ENCODE results near the gene LEFTY1.
"Not testable (repeated sequence)": the region's sequence is repeated elsewhere in the genome, so short reads cannot be mapped to it uniquely, and the experiment has no call there.

LEFTY1 gene, protein sequence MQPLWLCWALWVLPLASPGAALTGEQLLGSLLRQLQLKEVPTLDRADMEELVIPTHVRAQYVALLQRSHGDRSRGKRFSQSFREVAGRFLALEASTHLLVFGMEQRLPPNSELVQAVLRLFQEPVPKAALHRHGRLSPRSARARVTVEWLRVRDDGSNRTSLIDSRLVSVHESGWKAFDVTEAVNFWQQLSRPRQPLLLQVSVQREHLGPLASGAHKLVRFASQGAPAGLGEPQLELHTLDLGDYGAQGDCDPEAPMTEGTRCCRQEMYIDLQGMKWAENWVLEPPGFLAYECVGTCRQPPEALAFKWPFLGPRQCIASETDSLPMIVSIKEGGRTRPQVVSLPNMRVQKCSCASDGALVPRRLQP

DNA sequence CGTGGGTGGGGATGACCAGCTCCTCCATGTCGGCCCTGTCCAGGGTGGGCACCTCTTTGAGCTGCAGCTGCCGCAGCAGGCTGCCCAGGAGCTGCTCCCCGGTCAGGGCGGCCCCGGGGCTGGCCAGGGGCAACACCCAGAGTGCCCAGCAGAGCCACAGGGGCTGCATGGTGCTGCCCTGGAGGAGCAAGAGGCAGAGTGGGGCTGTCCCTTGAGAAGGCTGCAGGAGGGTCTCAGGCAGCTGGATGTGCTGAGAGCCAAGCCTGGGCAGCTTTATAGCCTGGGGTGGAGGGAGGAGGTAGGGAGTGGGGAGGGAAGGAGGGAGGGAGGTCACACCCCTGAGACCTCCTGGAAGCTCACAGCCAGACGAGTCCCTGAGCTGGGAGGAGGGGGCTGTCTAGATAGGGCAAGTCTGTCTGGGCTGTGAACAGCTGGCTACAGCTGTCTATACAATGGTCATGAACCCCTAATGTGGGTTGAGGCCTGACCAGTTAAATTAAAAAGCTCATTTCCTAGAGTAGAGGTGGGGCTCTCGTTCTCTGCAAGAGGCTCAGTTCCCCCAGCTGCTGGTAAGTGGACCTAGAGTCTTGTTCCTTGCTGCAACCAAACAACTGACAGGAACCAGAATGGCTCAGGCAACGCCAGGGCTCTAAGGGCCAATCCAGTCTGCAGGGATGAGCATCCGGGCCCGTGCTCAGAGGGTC, at the start of gene LEFTY1:
TSS of gene LEFTY1 (minus strand) at position 249 of the 704 bp plus-strand sequence. CDS start at position 169, 80 bp downstream.
- DNase-seq, result no peak

- DNase-seq, result no peak
Measured at GRCh38 chr1:225937048-225937968, 48.4 kb upstream of the LEFTY1 start.

- DNase-seq, result no peak
Measured at GRCh38 chr1:225936523-225936922, 47.6 kb upstream of the LEFTY1 start.

DNA sequence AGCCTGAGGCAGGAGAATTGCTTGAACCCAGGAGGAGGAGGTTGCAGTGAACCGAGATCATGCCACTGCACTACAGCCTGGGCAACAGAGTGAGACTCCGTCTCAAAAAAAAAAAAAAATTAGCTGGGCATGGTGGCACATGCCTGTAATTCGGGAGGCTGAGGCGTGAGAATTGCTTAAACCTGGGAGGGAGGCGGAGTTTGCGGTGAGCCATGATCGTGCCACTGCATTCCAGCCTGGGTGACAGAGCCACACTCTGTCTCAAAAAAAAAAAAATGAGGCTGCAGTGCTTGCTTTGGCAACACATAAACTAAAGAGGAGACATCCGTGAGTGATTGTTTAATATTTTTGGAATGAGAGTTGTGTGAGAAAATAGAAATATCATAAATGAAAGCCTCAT, 47.1 kb upstream of the LEFTY1 start:
- peak; percentile 68 for DNase-seq

DNA sequence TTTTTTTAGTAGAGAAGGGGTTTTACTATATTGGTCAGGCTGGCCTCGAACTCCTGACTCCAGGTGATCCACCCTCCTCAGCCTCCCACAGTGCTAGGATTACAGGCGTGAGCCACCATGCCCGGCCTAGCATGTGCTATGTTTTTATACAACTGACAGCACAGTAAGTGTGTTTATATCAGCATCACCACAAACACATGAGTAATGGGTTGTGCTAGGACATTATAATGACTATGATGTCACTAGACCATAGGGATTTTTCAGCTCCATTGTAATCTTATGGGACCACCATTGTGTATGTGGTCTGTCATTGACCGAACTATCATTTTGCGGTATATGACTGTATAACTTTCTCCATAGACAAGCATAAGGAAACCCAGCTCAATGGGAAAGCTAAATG, 45.8 kb upstream of the LEFTY1 start:
- no peak for DNase-seq

GRCh38 chr1:225933072-225933471, 44.1 kb upstream of the LEFTY1 start:
- peak; percentile 76 for DNase-seq

DNA sequence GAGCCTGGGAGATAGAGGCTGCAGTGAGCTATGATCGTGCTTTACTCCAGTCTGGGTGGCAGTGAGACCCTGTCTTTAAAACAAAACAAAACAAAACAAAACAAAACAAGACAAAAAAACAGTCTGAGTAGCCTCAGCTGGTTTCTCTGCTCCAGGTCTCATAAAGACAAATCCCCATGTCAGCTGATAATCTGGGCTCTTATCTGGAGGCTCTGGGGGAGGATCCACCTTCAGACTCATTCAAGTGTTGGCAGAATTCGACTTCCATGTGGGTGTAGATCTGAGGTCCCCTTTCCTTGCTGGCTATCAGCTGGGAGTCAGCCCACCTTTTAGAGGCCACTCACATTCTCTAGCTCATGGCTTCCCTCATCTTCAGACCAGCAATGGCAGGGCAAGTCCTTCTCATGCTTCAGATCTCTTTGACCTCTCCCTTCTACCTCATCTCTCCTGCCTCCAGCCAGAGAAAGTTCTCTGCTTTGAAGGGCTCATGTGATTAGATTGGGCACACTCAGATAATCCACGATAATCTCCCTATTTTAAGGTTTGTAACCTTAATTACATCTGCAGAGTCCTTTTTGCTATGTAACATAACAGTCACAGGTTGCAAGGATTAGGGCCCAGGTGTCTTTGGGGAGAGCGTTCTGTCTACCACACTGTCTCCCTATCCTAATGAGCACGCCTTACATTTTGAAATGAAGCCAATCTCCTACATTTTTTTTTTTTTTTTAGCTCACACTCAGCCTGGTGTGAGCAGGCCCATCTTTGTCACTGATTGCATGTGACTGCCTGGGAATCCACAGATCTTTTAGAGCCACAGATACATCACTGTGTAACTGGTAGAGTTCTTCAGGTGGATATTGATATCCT, 42.6 kb upstream of the LEFTY1 start:
- DNase-seq, result no peak

- no peak for DNase-seq
Measured at GRCh38 chr1:225930566-225930965, 41.6 kb upstream of the LEFTY1 start.

GRCh38 chr1:225929462-225929861, 40.5 kb upstream of the LEFTY1 start:
- not testable (repeated sequence) for DNase-seq

DNA sequence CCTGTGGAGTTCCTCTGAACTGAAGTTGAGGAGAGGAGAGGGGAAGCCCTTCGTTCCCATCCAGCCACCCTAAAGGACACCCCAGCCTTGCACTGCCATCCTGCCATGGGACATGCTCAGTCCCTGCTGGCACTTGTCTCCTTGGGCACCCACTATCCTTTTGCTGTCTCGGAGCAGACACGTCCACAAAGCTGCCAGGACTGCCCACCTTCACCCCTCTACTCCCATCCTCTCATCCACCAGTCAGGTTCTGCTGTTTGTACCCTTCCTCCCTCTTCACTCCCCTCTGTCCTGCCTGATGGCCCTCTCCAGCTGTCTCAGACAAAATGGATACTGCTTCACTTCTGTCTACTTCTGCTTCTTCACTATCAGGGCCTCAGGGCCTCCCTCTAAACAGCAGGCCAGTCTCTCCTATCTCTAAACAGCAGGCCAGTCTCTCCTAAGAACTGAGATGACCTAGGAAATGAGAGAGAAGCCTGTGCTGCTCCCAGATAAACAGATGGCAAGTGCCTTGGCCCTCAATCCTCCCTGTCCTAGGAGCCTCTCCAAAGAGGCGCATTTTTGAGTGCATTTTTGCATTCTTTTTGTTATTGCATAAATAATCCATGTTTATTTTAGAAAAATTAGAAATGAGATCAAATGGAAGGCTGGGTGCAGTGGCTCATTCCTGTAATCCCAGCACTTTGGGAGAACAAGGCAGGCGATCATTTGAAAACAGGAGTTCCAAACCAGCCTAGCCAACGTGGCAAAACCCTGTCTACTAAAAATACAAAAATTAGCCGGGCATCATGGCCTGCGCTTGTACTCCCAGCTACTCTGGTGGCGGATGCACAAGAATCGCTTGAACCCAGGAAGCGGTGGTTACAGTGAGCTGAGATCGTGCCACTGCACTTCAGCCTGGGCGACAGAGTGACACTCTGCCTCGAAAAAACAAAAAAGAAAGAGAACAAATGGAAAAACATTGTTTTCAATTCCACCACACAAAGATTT, 39.5 kb upstream of the LEFTY1 start:
- DNase-seq, result no peak

DNA sequence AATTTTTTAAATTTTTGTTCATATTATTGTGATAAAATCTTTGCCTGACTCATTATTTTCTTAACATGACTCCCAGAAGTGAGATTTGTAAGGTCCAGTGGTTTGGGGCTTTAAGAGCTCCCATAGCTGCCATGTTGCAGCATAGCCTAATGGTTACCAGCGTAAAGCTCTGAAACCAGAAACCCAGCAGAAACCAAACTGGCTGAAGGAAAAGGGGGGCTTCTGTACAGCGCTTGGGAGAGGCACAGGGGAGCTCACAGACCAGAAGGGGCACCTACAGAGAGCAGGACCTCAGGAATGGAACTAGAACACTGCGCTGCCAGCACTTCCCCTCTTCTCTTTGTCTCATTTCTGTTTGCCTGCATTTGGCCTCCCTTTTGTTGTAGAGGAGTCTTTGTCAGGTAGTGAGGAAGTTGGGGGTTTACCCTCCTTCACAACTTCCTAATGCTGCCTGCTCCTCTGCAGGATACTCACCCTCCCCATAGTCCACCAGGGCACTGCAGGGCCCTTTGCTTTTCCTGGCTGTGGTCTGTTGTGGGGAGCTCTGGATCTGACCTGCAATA, 37.7 kb upstream of the LEFTY1 start:
- DNase-seq, result peak; percentile 31

DNA sequence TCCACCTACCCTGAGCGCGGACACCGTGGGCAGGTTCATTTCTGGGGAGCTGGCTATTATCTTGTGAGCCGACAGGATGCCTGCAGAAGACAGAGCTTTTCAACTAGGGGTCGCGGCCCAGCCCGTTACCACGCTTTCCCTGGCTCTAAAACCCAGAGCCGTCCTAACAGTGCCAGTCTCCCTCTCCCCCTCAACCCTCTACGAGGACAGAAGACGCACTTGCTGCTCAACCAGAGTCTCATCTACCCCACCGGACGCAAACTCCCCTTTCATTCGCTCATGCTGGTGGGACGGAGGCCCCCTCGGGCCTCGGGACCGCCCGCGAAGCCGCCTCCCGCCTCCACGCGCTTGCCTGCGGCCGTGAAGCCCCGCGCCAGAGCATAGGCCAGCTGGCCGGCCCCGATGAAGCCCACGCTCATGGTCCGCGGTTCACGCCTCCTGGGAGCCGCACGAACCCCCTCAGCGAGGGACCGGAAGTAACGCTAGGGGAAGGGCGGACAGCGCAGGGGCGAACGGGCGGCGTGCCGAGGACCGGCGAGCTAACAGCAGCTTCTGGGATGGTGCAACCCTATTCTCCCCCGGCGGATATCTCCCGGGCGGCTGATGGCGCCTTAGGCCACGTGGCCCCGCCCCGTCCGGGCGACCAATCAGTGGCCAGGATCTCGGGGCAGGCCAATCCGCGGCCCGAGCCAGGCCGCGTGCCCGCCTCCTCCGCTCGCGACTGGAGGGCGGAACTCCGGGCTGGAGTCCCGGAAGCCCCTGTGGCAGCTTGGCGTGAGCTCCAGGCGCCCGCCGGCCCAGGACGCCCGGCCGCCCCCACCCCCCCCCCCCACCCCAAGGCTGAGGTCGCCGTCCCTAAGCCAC, 35.0 kb upstream of the LEFTY1 start, which contains the start of gene PYCR2:
TSS of gene PYCR2 (minus strand) at position 559 of the 864 bp plus-strand sequence. CDS start at position 419, 140 bp downstream.
- peak; percentile 97 for DNase-seq

- DNase-seq, result no peak
Measured at GRCh38 chr1:225923381-225923691, 34.4 kb upstream of the LEFTY1 start.

DNA sequence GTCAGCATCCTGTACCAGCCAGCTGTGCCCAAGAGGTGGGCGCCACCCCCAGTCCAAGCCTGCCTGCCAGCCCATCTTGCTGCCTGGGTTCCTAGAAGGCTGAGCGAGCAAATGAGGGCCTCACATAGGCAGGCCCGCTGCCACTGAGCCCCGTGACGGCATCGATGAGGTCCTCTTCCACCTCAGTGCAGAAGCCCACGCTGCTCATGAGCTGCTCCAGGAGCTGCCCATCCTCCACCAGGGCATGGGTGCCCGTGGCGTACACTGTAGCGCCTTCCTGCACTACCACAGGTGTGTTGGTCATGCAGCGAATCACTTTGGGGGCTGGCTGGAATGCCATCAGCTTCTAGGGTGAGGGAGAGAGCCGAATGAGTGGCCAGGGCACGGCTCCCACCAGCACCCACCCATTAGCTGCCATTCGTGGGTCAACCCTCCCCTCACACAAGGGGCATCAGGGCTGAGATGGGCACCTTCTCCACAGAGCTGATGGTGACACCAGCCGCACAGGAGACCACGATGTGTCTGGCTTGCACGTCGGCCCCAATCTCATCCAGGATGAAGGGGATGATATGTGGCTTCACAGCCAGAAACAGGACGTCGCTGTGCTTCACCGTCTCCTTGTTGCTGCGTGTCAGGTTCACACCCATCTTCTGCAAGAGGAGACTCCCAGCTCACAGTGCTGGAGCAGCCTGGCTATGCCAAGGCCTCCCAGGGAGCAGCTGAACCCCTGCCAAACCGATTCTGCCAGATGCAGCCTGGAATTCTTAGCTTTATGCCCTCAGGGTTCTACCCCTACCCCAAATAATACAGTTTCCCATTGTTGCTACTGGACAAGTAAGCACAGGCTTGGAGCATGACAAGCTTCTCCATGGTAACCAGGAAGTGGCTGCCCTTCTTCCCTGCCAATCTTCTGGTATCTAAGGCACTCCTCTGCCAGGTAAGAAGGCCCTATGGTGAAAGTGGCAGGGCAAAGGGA, 33.1 kb upstream of the LEFTY1 start:
- DNase-seq, result no peak

GRCh38 chr1:225919906-225920305, 31.0 kb upstream of the LEFTY1 start:
- peak; percentile 77 for DNase-seq

- no peak for DNase-seq
Measured at GRCh38 chr1:225918280-225918679, 29.3 kb upstream of the LEFTY1 start.

GRCh38 chr1:225917536-225917935, 28.6 kb upstream of the LEFTY1 start:
- DNase-seq, result no peak

DNA sequence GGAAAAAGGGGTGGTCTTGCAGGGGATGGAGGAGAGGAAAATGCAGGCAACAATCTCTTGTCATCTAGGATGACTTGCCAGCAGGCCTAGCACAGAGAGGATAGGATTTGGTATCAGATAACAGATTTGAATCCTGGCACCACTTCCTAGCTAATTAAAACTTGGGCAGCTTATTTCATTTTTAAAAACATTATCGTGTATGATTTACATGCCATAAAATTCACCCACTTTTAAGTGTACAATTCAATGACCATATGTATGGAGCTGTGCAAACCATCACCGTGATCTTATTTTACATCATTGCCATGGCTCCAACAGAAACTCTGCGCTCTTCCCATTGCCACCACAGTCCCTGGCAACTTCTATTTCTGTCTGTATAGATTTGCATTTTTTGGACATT, 28.2 kb upstream of the LEFTY1 start:
- DNase-seq, result no peak

Measured in fibroblast of skin of right biceps (primary cell).